ENCODE data around the gene XPR1. TPM values are rescaled to one million over a fixed set of nuclear protein-coding genes. Genes with fewer than 3 reads are reported as not detected.

Gene XPR1
- total and polyA plus RNA-seq, 10 of the 15 experiments (the other 5 are each of a cell fraction or from before 2014, with no cell fraction given) = 1.1 to 33.9 (median 11.3) TPM

DNA sequence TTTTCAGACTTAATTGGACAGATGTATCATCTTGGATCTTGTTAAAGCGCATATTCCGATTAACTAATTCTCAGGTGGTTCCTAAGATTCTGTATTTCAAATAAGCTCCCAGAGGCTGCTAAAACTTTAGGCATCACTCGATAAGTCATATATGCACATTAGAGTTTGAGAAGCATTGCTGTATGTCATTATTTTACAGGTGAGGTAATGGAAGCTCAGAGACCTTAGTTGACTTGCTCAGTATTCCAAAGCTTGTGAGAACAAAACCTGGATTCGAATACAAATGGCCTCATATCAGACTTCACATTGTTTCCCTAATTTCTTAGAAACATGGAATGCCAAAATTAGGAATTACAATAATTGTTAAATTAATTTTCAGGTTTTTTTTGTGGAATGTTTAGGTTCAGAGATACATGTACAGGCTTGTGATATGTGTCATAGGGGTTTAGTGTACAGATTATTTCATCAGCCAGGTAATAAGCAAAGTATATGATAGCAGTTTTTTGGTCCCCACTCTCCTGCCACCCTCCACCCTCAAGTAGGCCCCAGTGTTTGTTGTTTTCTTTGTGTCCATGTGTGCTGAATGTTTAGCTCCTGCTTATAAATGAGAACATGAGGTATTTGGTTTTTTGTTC is 96.8 kb downstream of the XPR1 start:
- H3K36me3 ChIP-seq (ENCODE audit: control insufficient read depth in 2 of 2, insufficient read depth in 2 of 2, low read length in 1 of 2) = no peaks in the 10 kb centered on the region
- no peak overlapping the region for H2AFZ ChIP-seq (ENCODE audit: control insufficient read depth, low read depth, low read length)
- ChIA-PET CTCF (interaction anchor here (0.9 kb wide), 1 partner anchor 12 kb away, joined by 3 read pairs; no protein-coding TSS in a partner anchor), SMC1A (ENCODE audit: uncharacterized antibody, unreplicated experiment) (interaction anchor here (0.9 kb wide), 1 partner anchor 73 kb away, joined by 3 read pairs; no protein-coding TSS in a partner anchor), RAD21 (ENCODE audit: unreplicated experiment) (no interaction called here), POLR2A (no interaction called here)
- no peaks in the 10 kb centered on the region for H4K20me1 ChIP-seq (ENCODE audit: control insufficient read depth, insufficient read depth)
- WGBS (ENCODE audit: insufficient coverage, insufficient replicate concordance, low lambda C conversion rate, missing lambda C conversion rate) = 84% methylated on average over 4 of the region's 4 CpGs
- BruUV-seq (replicated peaks) = no TSS peak
- no peaks in the 10 kb centered on the region for H3K27me3 ChIP-seq (replicated peaks in 1 of 2; ENCODE audit: control insufficient read depth in 2 of 2, insufficient read depth in 2 of 2, low read length in 1 of 2)
- no peak overlapping the region for H3K4me3 ChIP-seq
- peaks cover 5% of the 10 kb centered on the region; the same call in 2 of the 3 replicates for H3K9me3 ChIP-seq (replicated peaks; ENCODE audit: control insufficient read depth, insufficient read depth, low read length)
- in situ Hi-C loops (cut with MboI) (no loop called here), intact Hi-C loops (cut with micrococcal nuclease; ENCODE audit: unreplicated experiment) (no loop called here)
- TF ChIP-seq ZBTB33 (IDR thresholded peaks at IDR 0.05) (no peak), HDAC2 (IDR thresholded peaks at IDR 0.05) (no peak), PAX5 (IDR thresholded peaks at IDR 0.05; ENCODE audit: borderline replicate concordance, low read depth, low read length) (no peak), RBBP5 (conservative IDR thresholded peaks at IDR 0.05) (no peak), CREB1 (IDR thresholded peaks at IDR 0.05; ENCODE audit: low read depth) (no peak)
- ATAC-seq (no peak), FAIRE-seq (peak; percentile 18), DNase-seq (ENCODE audit: low read depth, low spot score) (no peak)
- no peaks in the 10 kb centered on the region for H3K79me2 ChIP-seq (ENCODE audit: control insufficient read depth, insufficient read depth, low read length)
- H3K4me2 ChIP-seq (ENCODE audit: control insufficient read depth, insufficient read depth) = no peak overlapping the region
- no peaks in the 10 kb centered on the region for H3K4me1 ChIP-seq (ENCODE audit: control insufficient read depth, insufficient read depth, low read length)
- H3K27ac ChIP-seq (ENCODE audit: control insufficient read depth, insufficient read depth) = no peak overlapping the region
- no peak overlapping the region for H3K9ac ChIP-seq (ENCODE audit: control insufficient read depth, insufficient read depth, low read length)

DNA sequence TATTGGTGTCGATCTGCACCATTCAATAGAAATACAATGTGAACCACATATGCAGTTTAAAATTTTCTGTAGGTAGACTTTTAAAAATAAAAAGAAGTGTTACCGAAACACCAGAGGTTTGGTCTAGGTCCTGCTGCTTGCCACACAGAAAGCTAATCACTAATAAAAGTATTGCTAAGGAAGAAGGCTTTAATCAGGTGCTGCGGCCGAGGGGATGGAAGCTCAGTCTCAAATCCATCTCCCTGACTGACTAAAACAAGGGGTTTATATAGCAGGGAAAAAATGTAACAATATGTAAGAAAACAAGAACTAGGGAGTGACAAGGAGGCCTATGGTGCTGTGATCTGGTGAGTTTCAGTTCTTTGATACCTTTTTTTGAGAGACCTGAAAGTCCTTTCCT is 99.3 kb downstream of the XPR1 start:
- H3K4me3 ChIP-seq = no peak overlapping the region
- no peaks in the 10 kb centered on the region for H3K79me2 ChIP-seq (ENCODE audit: control insufficient read depth, insufficient read depth, low read length)
- H4K20me1 ChIP-seq (ENCODE audit: control insufficient read depth, insufficient read depth) = no peaks in the 10 kb centered on the region
- no peaks in the 10 kb centered on the region for H3K36me3 ChIP-seq (ENCODE audit: control insufficient read depth in 2 of 2, insufficient read depth in 2 of 2, low read length in 1 of 2)
- no peak overlapping the region for H2AFZ ChIP-seq (ENCODE audit: control insufficient read depth, low read depth, low read length)
- DNase-seq (ENCODE audit: low read depth, low spot score) (no peak), ATAC-seq (no peak), FAIRE-seq (no peak)
- H3K27ac ChIP-seq (ENCODE audit: control insufficient read depth, insufficient read depth) = no peak overlapping the region
- WGBS (ENCODE audit: insufficient coverage, insufficient replicate concordance, low lambda C conversion rate, missing lambda C conversion rate) = 98% methylated on average over 4 of the region's 4 CpGs
- peaks cover 14% of the 10 kb centered on the region for H3K9me3 ChIP-seq (replicated peaks; ENCODE audit: control insufficient read depth, insufficient read depth, low read length)
- POLR2A ChIA-PET = no interaction called here
- no peaks in the 10 kb centered on the region for H3K27me3 ChIP-seq (replicated peaks in 1 of 2; ENCODE audit: control insufficient read depth in 2 of 2, insufficient read depth in 2 of 2, low read length in 1 of 2)
- CTCF ChIA-PET = no interaction called here
- H3K4me2 ChIP-seq (ENCODE audit: control insufficient read depth, insufficient read depth) = no peak overlapping the region
- no peaks in the 10 kb centered on the region for H3K4me1 ChIP-seq (ENCODE audit: control insufficient read depth, insufficient read depth, low read length)
- in situ Hi-C loops (cut with MboI) = loop anchor here (5.0 kb wide), 1 partner anchor 69 kb away; no protein-coding TSS in a partner anchor
- BruUV-seq (replicated peaks) = no TSS peak
- RAD21 ChIA-PET (ENCODE audit: unreplicated experiment) = no interaction called here
- SMC1A ChIA-PET (ENCODE audit: uncharacterized antibody, unreplicated experiment) = no interaction called here
- intact Hi-C loops (cut with micrococcal nuclease; ENCODE audit: unreplicated experiment) = no loop called here
- no peak overlapping the region for H3K9ac ChIP-seq (ENCODE audit: control insufficient read depth, insufficient read depth, low read length)
- TF ChIP-seq MEF2B (IDR thresholded peaks at IDR 0.05; ENCODE audit: partially characterized antibody, poor library complexity, severe bottlenecking) (no peak), POU2F2 (IDR thresholded peaks at IDR 0.05; ENCODE audit: borderline replicate concordance, low read depth, low read length) (no peak), SIX5 (IDR thresholded peaks at IDR 0.05; ENCODE audit: low read depth, low read length, severe bottlenecking) (no peak), FOS (IDR thresholded peaks at IDR 0.05; ENCODE audit: borderline replicate concordance, extremely low read depth, insufficient read length) (no peak), NFIC (IDR thresholded peaks at IDR 0.05; ENCODE audit: low read depth, low read length) (no peak), RFX5 (IDR thresholded peaks at IDR 0.05; ENCODE audit: low read depth, low read length) (no peak), ZNF592 (IDR thresholded peaks at IDR 0.05) (no peak), TBL1XR1 (IDR thresholded peaks at IDR 0.05; ENCODE audit: low read depth, low read length) (no peak)
